Sigmoid colon (tissue), 7 donors: ENCODE measurements around the gene KCNN1. TPM values are rescaled to one million over a fixed set of nuclear protein-coding genes. Genes with fewer than 3 reads are reported as not detected.
"Not testable (repeated sequence)": the region's sequence is repeated elsewhere in the genome, so short reads cannot be mapped to it uniquely, and the experiment has no call there.

Source experiments
- DNase-seq: peaks from one replicate; pipeline ENCODE4 v3.0.0-alpha.2; 2019
- H3K27ac ChIP-seq, 4 donors: fragments of 200-600 bp; sonication (generic); one replicate each; pipeline ENCODE4 v1.5.1; 2016 to 2019; ENCODE audit warnings: mild to moderate bottlenecking in 1 of 4
- H3K27me3 ChIP-seq, 3 donors: fragments of 200-600 bp; sonication (generic); one replicate each; pipeline ENCODE4 v1.5.1; 2019; ENCODE audit warnings: mild to moderate bottlenecking in 1 of 3
- H3K36me3 ChIP-seq, 4 donors: fragments of 200-600 bp; sonication (generic); one replicate each; pipeline ENCODE4 v1.5.1; 2016 to 2019
- H3K4me1 ChIP-seq, 4 donors: fragments of 200-600 bp; sonication (generic); one replicate each; pipeline ENCODE4 v1.5.1; 2017 to 2019
- H3K4me3 ChIP-seq, 4 donors: fragments of 200-600 bp; sonication (generic); one replicate each; pipeline ENCODE4 v1.5.1; 2017 to 2019; ENCODE audit warnings: mild to moderate bottlenecking in 2 of 4, moderate library complexity in 1 of 4
- H3K9me3 ChIP-seq, 4 donors: fragments of 200-600 bp in 3 of 4; sonication (generic) in 3 of 4; one replicate each; pipeline versions ENCODE4 v1.5.1 to v1.6.1; 2013 to 2019
- CTCF ChIP-seq, 4 experiments: fragments of 450-650 bp in 3 of 4; fragments of 200-600 bp in 1 of 4; IDR thresholded peaks; one replicate each; pipeline ENCODE4 v1.5.1; 2016 to 2019; ENCODE audit warnings: antibody characterized with exemption in 4 of 4, mild to moderate bottlenecking in 3 of 4, moderate library complexity in 2 of 4
- EP300 ChIP-seq, 4 donors: sonication (generic); formaldehyde crosslinking; IDR thresholded peaks; one replicate each; pipeline ENCODE4 v1.6.1; 2017; ENCODE audit warnings: antibody characterized with exemption in 4 of 4
- POLR2A ChIP-seq, 2 donors: fragments of 450-650 bp; IDR thresholded peaks; one replicate each; pipeline ENCODE4 v1.6.1; 2016; ENCODE audit warnings: antibody characterized with exemption in 2 of 2, mild to moderate bottlenecking in 2 of 2, moderate library complexity in 2 of 2
- POLR2AphosphoS5 ChIP-seq, 4 donors: sonication (generic); formaldehyde crosslinking; IDR thresholded peaks; one replicate each; pipeline ENCODE4 v1.6.1; 2017; ENCODE audit warnings: antibody characterized with exemption in 4 of 4
- WGBS, 2 donors: extraction: QIAGEN DNeasy Blood & Tissue Kit; methylation state at CpG; one replicate each; pipeline ENCODE4 v1.1.7; 2013; 5-methylcytosine and 5-hydroxymethylcytosine counted together
- intact Hi-C: fragments of 100-400 bp; cut with DNase I; formaldehyde crosslinking; loops from one replicate; pipeline ENCODE4 v1.15.1; 2023
- polyA plus RNA-seq, 3 donors: library from polyadenylated mRNA; stranded (reverse); fragments of 200-250 nt; gene quantifications; one replicate each; pipeline ENCODE4 v1.2.3, GENCODE V29; 2013
- total RNA-seq, 4 donors: library from RNA; depleted of rRNA; stranded (reverse); fragments of >200 nt; gene quantifications; one replicate each; pipeline ENCODE4 v1.1.0, GENCODE V29; 2016
- donor health status: healthy with polysubstance abuse.
- donor health status: Bipolar disorder and iron deficiency.
- donor health status: healthy.

Gene KCNN1
- total RNA-seq = under 1 TPM in 2 of 4 donors, not detected in 2; 0.33 to 0.55 TPM
- polyA plus RNA-seq = under 1 TPM in 1 of 3 donors, not detected in 2; 0.17 TPM

DNA sequence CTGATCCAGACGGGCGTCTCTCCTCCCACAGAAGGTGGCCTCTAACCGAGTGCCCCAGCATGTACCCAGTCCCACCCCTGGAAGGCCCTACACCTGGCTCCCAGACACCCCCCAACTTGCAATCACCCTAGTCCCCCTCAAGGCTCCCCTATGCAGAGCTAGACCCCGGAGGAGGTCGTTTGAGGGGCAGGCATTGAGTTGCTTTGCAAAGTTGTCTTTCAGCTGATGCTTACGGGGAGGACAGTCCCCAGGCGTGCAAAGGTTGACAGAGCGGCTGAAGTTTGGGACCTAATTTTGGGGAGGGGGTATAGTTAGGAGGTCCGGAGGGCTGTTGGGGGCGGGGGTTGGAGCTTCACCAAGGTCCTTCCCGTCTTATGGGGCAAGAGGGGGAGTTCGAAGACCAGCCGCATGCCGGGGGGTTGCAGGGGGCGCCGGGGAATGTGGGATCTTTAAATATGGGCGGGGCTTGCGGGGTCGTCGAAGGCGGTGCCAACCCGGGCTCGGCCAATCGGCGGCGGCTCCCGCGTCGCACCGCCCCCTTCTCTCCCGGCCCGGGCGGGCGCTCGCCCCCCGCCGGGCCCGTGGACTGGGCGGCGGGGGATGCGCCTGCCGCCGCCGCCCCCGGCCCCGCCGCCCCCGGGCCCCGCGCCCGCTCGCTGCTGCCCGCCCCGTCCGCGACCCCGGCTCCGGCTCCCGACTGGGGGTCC, at the start of gene KCNN1:
TSS of gene KCNN1 (plus strand) at position 558 of the 707 bp plus-strand sequence. CDS start 6,782 bp downstream, outside the sequence.
- TF ChIP-seq POLR2AphosphoS5 (IDR thresholded peaks at IDR 0.05) = no peak
- no peak for TF ChIP-seq EP300 (IDR thresholded peaks at IDR 0.05)
- no peak for TF ChIP-seq CTCF (IDR thresholded peaks at IDR 0.05)
- no peak for TF ChIP-seq POLR2A (IDR thresholded peaks at IDR 0.05)
- no peaks in the 10 kb centered on the region for H3K9me3 ChIP-seq
- H3K4me1 ChIP-seq = peaks cover 0 to 7% (median 0%) of the 10 kb centered on the region in 4 donors
- intact Hi-C loops = no loop called here
- DNase-seq = no peak
- no peak within 1 kb of the TSS for H3K27ac ChIP-seq
- no peaks in the 10 kb centered on the region for H3K36me3 ChIP-seq
- peaks cover 13 to 65% (median 36%) of the 10 kb centered on the region in 3 donors for H3K27me3 ChIP-seq
- H3K4me3 ChIP-seq = peak within 1 kb of the TSS in 2 of 4 donors; percentile 10 to 28
- WGBS, 2 donors = 7 to 8% methylated on average over 59 of the region's 59 CpGs

DNA sequence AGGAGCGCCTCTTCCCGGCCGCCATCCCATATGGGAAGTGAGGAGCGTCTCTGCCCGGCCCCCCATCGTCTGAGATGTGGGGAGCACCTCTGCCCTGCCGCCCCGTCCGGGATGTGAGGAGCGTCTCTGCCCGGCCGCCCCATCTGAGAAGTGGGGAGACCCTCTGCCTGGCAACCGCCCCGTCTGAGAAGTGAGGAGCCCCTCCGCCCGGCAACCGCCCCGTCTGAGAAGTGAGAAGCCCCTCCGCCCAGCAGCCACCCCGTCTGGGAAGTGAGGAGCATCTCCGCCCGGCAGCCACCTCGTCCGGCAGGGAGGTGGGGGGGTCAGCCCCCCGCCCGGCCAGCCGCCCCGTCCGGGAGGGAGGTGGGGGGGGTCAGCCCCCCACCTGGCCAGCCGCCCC, 48.8 kb upstream of the KCNN1 start:
- intact Hi-C loops, H3K27me3 ChIP-seq, H3K27ac ChIP-seq, DNase-seq, H3K4me1 ChIP-seq, H3K9me3 ChIP-seq, H3K4me3 ChIP-seq, H3K36me3 ChIP-seq: not testable (repeated sequence)
- 94 to 95% methylated on average over 27 to 29 of the region's 30 CpGs for WGBS, 2 donors

GRCh38 chr19:17919122-17919521, 47.8 kb upstream of the KCNN1 start:
- H3K4me1 ChIP-seq, intact Hi-C loops, H3K27ac ChIP-seq, H3K36me3 ChIP-seq, DNase-seq, H3K9me3 ChIP-seq, H3K27me3 ChIP-seq, H3K4me3 ChIP-seq: not testable (repeated sequence)
- WGBS, 2 donors = 24 to 51% methylated on average over 5 of the region's 5 CpGs

- no peak overlapping the region for H3K27ac ChIP-seq
- no peak for DNase-seq
- no peaks in the 10 kb centered on the region for H3K4me1 ChIP-seq
- no peaks in the 10 kb centered on the region for H3K27me3 ChIP-seq
- intact Hi-C loops = no loop called here
- TF ChIP-seq CTCF (IDR thresholded peaks at IDR 0.05) (no peak), POLR2AphosphoS5 (IDR thresholded peaks at IDR 0.05) (no peak), EP300 (IDR thresholded peaks at IDR 0.05) (no peak), POLR2A (IDR thresholded peaks at IDR 0.05) (no peak)
- H3K36me3 ChIP-seq = no peaks in the 10 kb centered on the region
- H3K4me3 ChIP-seq = no peak overlapping the region
- peaks cover 0 to 3% (median 0%) of the 10 kb centered on the region in 4 donors for H3K9me3 ChIP-seq
These were observed 46.4 kb upstream of the KCNN1 start for GRCh38 chr19:17920527-17920926.

DNA sequence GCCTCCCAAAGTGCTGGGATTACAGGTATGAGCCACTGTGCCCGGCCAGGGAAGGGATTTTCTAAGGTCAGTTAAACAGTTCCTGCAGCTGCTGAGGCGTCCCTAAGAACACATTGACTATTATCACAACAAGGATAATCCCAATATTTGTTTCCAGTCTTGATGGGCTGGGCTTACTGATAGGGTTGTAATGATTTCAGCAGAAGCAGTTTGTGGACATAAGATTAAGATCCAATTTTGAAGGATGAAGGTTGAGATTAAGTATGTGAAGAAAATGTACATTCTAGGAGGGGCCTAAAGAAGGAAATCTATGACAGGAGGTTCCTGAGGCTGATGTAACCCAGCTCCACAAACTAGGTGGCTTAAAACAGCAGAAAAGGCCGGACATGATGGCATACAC, 44.8 kb upstream of the KCNN1 start:
- TF ChIP-seq POLR2A (IDR thresholded peaks at IDR 0.05) (no peak), CTCF (IDR thresholded peaks at IDR 0.05) (no peak), EP300 (IDR thresholded peaks at IDR 0.05) (no peak)
- H3K4me3 ChIP-seq = no peak overlapping the region
- peaks cover 0 to 3% (median 0%) of the 10 kb centered on the region in 4 donors for H3K9me3 ChIP-seq
- H3K27ac ChIP-seq = no peak overlapping the region
- no peaks in the 10 kb centered on the region for H3K4me1 ChIP-seq
- H3K27me3 ChIP-seq = no peaks in the 10 kb centered on the region
- 45 to 68% methylated on average over 3 of the region's 3 CpGs for WGBS, 2 donors
- no peak for DNase-seq
- H3K36me3 ChIP-seq = no peaks in the 10 kb centered on the region
- intact Hi-C loops = no loop called here

GRCh38 chr19:17926044-17926443, 40.9 kb upstream of the KCNN1 start:
- intact Hi-C loops = no loop called here
- no peaks in the 10 kb centered on the region for H3K36me3 ChIP-seq
- DNase-seq = no peak
- H3K4me3 ChIP-seq = no peak overlapping the region
- no peak overlapping the region for H3K27ac ChIP-seq
- H3K9me3 ChIP-seq = no peaks in the 10 kb centered on the region
- WGBS, 2 donors = 72 to 79% methylated on average over 4 of the region's 4 CpGs
- H3K4me1 ChIP-seq = no peaks in the 10 kb centered on the region
- TF ChIP-seq EP300 (IDR thresholded peaks at IDR 0.05) (no peak), CTCF (IDR thresholded peaks at IDR 0.05) (no peak), POLR2AphosphoS5 (IDR thresholded peaks at IDR 0.05) (no peak), POLR2A (IDR thresholded peaks at IDR 0.05) (no peak)
- H3K27me3 ChIP-seq = no peaks in the 10 kb centered on the region
